Sigmoid colon (tissue), 4 donors: ENCODE results near the gene OTUD1.

Source experiments
- CTCF ChIP-seq, 4 experiments: fragments of 450-650 bp in 3 of 4; fragments of 200-600 bp in 1 of 4; IDR thresholded peaks; one replicate each; pipeline ENCODE4 v1.5.1; 2016 to 2019; ENCODE audit warnings: antibody characterized with exemption in 4 of 4, mild to moderate bottlenecking in 3 of 4, moderate library complexity in 2 of 4
- POLR2AphosphoS5 ChIP-seq, 4 donors: sonication (generic); formaldehyde crosslinking; IDR thresholded peaks; one replicate each; pipeline ENCODE4 v1.6.1; 2017; ENCODE audit warnings: antibody characterized with exemption in 4 of 4

- TF ChIP-seq CTCF (IDR thresholded peaks at IDR 0.05) (no peak), POLR2AphosphoS5 (IDR thresholded peaks at IDR 0.05) (no peak)
Measured at GRCh38 chr10:23432166-23432565, 6.7 kb upstream of the OTUD1 start.
